GM19324 (cell line): ENCODE measurements around the gene OR10P1.
"Not testable (repeated sequence)": the region's sequence is repeated elsewhere in the genome, so short reads cannot be mapped to it uniquely, and the experiment has no call there.

Experiments used
- ATAC-seq: cut with Tn5 transposase; IDR thresholded peaks from one replicate; pipeline ENCODE4 v1.9.1; 2021; ENCODE audit warnings: mild to moderate bottlenecking, moderate library complexity; ENCODE audit not compliant: unreplicated experiment, low FRiP score

The OR10P1 gene

GRCh38 chr12:55636853-55637252 is at the start of gene OR10P1:
Gene OR10P1, plus strand, starts transcription at chr12:55636892. Its CDS starts 0 bp downstream, at chr12:55636892.
- ATAC-seq, result no peak

GRCh38 chr12:55590152-55590551 is 46.5 kb upstream of the OR10P1 start:
- not testable (repeated sequence) for ATAC-seq

- no peak for ATAC-seq
These were observed 28.7 kb upstream of the OR10P1 start for GRCh38 chr12:55607821-55608594.

GRCh38 chr12:55610598-55610997 is 26.1 kb upstream of the OR10P1 start:
- ATAC-seq, result no peak

GRCh38 chr12:55612646-55613045 is 24.0 kb upstream of the OR10P1 start:
- ATAC-seq, result no peak

- ATAC-seq, result no peak
These were observed 21.9 kb upstream of the OR10P1 start for GRCh38 chr12:55614764-55615163.

GRCh38 chr12:55619354-55620138 is 17.1 kb upstream of the OR10P1 start:
- peak; percentile 72 for ATAC-seq

- ATAC-seq, result no peak
These were observed 12.6 kb upstream of the OR10P1 start for GRCh38 chr12:55624056-55624455.

- no peak for ATAC-seq
These were observed 10.5 kb upstream of the OR10P1 start for GRCh38 chr12:55626154-55626553.

GRCh38 chr12:55629058-55629841 is 7.4 kb upstream of the OR10P1 start:
- no peak for ATAC-seq

- ATAC-seq, result no peak
These were observed 5.6 kb upstream of the OR10P1 start for GRCh38 chr12:55631056-55631455.

- ATAC-seq, result no peak
These were observed 5.0 kb upstream of the OR10P1 start for GRCh38 chr12:55631733-55632132.

GRCh38 chr12:55633151-55633550 is 3.5 kb upstream of the OR10P1 start:
- ATAC-seq, result no peak

- ATAC-seq, result no peak
These were observed 506 bp upstream of the OR10P1 start for GRCh38 chr12:55636116-55636655.

- ATAC-seq, result no peak
These were observed 775 bp downstream of the OR10P1 start for GRCh38 chr12:55637467-55637866.

- no peak for ATAC-seq
These were observed 4.9 kb downstream of the OR10P1 start for GRCh38 chr12:55641595-55641994.

- ATAC-seq, result no peak
These were observed 5.6 kb downstream of the OR10P1 start for GRCh38 chr12:55642267-55642666.

GRCh38 chr12:55642669-55643068 is 6.0 kb downstream of the OR10P1 start:
- no peak for ATAC-seq

- ATAC-seq, result no peak
These were observed 7.9 kb downstream of the OR10P1 start for GRCh38 chr12:55644591-55644990.

- no peak for ATAC-seq
These were observed 10.3 kb downstream of the OR10P1 start for GRCh38 chr12:55647027-55647426.
